ENCODE results near the gene AGBL3. TPM values are rescaled to one million over a fixed set of nuclear protein-coding genes. Genes with fewer than 3 reads are reported as not detected.

Gene AGBL3
- total and polyA plus RNA-seq, 9 of the 15 experiments (the other 6 are each of a cell fraction or from before 2014, with no cell fraction given) = 0.54 to 2.9 (median 1.7) TPM

DNA sequence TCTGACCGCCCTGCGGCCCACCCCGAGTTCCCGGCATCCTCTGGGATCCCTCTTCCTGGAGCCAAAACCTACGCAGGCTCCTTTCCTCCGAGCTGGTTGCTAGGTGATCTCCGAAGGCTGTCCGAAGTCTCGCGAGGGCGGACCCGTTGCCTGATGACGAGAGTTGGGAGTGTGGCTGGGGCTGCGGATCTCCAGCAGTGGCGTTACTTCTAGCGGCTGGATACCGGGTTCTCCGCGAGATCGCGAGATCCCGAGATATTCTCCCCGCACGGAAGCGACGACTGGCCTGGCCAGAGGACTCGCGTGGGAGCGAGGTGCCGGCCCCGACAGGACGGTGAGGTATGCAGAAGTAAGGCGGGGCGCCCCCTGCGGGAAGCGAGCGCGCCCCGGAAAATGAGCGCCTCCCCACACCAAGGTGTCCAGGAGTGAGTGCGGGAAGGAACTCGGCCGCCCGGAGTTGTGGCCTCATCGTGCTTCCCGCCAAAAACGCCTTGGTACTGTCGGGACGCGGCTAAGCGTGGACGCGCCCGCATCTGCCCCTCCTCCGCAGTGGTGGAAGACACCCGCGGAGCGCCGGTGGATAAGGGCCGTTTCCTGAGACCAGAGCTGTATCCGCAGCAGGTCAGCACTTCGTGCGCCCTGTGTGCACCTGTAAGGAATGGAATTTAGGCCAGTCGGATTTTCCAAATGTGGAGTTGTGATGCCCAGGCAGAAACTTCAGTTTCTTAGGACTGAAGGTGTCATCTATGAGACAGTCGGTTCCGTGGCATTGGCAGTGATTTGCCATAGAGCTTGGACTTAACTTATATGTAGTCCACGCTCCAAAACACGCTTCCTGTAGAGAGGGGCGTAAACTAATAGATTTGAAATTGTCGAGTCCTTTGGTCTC is at the start of gene AGBL3 (continued):
- TF ChIP-seq U2AF2 (optimal IDR thresholded peaks at IDR 0.05; ENCODE audit: low read depth, low read length) (no peak), HCFC1 (IDR thresholded peaks at IDR 0.05; ENCODE audit: low read depth, low read length) (peak; percentile 47; the same call in 1 of the 2 replicates), SP2 (IDR thresholded peaks at IDR 0.05; ENCODE audit: extremely low read depth, low read depth, low read length, poor library complexity, severe bottlenecking) (no peak), EZH2 (IDR thresholded peaks at IDR 0.05; ENCODE audit: borderline replicate concordance, low read depth, low read length) (no peak), BRCA1 (IDR thresholded peaks at IDR 0.05) (no peak), BRCA1 (CRISPR knock-in tag; IDR thresholded peaks at IDR 0.05) (no peak; the same call in 1 of the 2 replicates), ZNF175 (CRISPR knock-in tag; IDR thresholded peaks at IDR 0.05; ENCODE audit: low read depth) (peak; percentile 6; the same call in 1 of the 2 replicates), ELF2 (CRISPR knock-in tag; IDR thresholded peaks at IDR 0.05) (peak; percentile 47; the same call in 1 of the 2 replicates), HMG20B (CRISPR knock-in tag; IDR thresholded peaks at IDR 0.05) (no peak), HDAC8 (tag; IDR thresholded peaks at IDR 0.05) (peak; percentile 91), ESRRA (IDR thresholded peaks at IDR 0.05; ENCODE audit: borderline replicate concordance, low read depth) (peak; percentile 70), NR4A1 (CRISPR knock-in tag; IDR thresholded peaks at IDR 0.05) (no peak), NR4A1 (tag; IDR thresholded peaks at IDR 0.05) (0 out of 2 replicates have a peak, but pooled peaks have one; percentile 73), NONO (IDR thresholded peaks at IDR 0.05; ENCODE audit: low read depth in 2 of 2, low read length in 1 of 2) (peak; percentile 7 to 35; a peak in 2 of 4 replicates), CHD2 (IDR thresholded peaks at IDR 0.05; ENCODE audit: low read depth, low read length) (peak; percentile 98), ZNF324 (CRISPR knock-in tag; IDR thresholded peaks at IDR 0.05) (0 out of 2 replicates have a peak, but pooled peaks have one; percentile 45)
- TF ChIP-seq, protein P1, sequence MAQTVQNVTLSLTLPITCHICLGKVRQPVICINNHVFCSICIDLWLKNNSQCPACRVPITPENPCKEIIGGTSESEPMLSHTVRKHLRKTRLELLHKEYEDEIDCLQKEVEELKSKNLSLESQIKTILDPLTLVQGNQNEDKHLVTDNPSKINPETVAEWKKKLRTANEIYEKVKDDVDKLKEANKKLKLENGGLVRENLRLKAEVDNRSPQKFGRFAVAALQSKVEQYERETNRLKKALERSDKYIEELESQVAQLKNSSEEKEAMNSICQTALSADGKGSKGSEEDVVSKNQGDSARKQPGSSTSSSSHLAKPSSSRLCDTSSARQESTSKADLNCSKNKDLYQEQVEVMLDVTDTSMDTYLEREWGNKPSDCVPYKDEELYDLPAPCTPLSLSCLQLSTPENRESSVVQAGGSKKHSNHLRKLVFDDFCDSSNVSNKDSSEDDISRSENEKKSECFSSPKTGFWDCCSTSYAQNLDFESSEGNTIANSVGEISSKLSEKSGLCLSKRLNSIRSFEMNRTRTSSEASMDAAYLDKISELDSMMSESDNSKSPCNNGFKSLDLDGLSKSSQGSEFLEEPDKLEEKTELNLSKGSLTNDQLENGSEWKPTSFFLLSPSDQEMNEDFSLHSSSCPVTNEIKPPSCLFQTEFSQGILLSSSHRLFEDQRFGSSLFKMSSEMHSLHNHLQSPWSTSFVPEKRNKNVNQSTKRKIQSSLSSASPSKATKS (CRISPR knock-in tag; IDR thresholded peaks at IDR 0.05) = no peak
- TF ChIP-seq, protein P2, sequence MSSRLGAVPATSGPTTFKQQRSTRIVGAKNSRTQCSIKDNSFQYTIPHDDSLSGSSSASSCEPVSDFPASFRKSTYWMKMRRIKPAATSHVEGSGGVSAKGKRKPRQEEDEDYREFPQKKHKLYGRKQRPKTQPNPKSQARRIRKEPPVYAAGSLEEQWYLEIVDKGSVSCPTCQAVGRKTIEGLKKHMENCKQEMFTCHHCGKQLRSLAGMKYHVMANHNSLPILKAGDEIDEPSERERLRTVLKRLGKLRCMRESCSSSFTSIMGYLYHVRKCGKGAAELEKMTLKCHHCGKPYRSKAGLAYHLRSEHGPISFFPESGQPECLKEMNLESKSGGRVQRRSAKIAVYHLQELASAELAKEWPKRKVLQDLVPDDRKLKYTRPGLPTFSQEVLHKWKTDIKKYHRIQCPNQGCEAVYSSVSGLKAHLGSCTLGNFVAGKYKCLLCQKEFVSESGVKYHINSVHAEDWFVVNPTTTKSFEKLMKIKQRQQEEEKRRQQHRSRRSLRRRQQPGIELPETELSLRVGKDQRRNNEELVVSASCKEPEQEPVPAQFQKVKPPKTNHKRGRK (tag; IDR thresholded peaks at IDR 0.05) = no peak
